ENCODE measurements around the gene TRPV2.

- TF ChIP-seq POLR2A (IDR thresholded peaks at IDR 0.05; ENCODE audit: low read length) (no peak), GATA1 (IDR thresholded peaks at IDR 0.05; ENCODE audit: low read depth, low read length) (no peak)
These were observed 26.8 kb downstream of the TRPV2 start for GRCh38 chr17:16442141-16442540.
